Muscle of leg (tissue), 11 donors: Measurements from ENCODE around the gene CARMIL1. TPM values are rescaled to one million over a fixed set of nuclear protein-coding genes. Genes with fewer than 3 reads are reported as not detected.
A peak's percentile ranks its signal among the peaks of the same experiment; 100 is the strongest.

ENCODE experiments used
- DNase-seq: peaks from one replicate; pipeline ENCODE4 v3.0.0; 2013
- H3K27ac ChIP-seq: one replicate; pipeline ENCODE4 v1.5.1; 2013; ENCODE audit warnings: mild to moderate bottlenecking, low read length, control low read depth
- H3K27me3 ChIP-seq: one replicate; pipeline ENCODE4 v1.6.1; 2013; ENCODE audit warnings: low read length; ENCODE audit not compliant: control insufficient read depth, insufficient read depth
- H3K36me3 ChIP-seq: one replicate; pipeline ENCODE4 v1.6.1; 2013; ENCODE audit warnings: low read length; ENCODE audit not compliant: control insufficient read depth, insufficient read depth
- H3K4me1 ChIP-seq: one replicate; pipeline ENCODE4 v1.6.1; 2013; ENCODE audit warnings: low read length; ENCODE audit not compliant: control insufficient read depth, insufficient read depth
- H3K4me3 ChIP-seq: one replicate; pipeline ENCODE4 v1.5.1; 2013; ENCODE audit warnings: low read length, control low read depth
- H3K9me3 ChIP-seq: replicated peaks from 2 replicates; pipeline ENCODE4 v1.6.1; 2013; ENCODE audit warnings: low read depth, low read length; ENCODE audit not compliant: control insufficient read depth
- WGBS: methylation state at CpG from one replicate; pipeline ENCODE4 v1.1.5; 2013; ENCODE audit warnings: missing lambda C conversion rate; ENCODE audit not compliant: insufficient coverage; 5-methylcytosine and 5-hydroxymethylcytosine counted together
- polyA plus RNA-seq, 8 donors: library from polyadenylated mRNA; unstranded; fragments of 120-200 nt; gene quantifications; one replicate each; pipeline versions ENCODE4 v1.2.1 to v1.2.3, GENCODE V29; 2013; ENCODE audit warnings: inconsistent platforms in 1 of 8, low replicate concordance in 1 of 8; ENCODE audit not compliant: insufficient read length in 8 of 8, insufficient read depth in 1 of 8
- total RNA-seq: library from RNA; stranded (reverse); fragments of 120-200 nt; gene quantifications from one replicate; pipeline ENCODE4 v1.2.4, GENCODE V29; 2013

Gene CARMIL1
- total and polyA plus RNA-seq, 9 donors, result 3.1 to 6.4 (median 3.6) TPM

DNA sequence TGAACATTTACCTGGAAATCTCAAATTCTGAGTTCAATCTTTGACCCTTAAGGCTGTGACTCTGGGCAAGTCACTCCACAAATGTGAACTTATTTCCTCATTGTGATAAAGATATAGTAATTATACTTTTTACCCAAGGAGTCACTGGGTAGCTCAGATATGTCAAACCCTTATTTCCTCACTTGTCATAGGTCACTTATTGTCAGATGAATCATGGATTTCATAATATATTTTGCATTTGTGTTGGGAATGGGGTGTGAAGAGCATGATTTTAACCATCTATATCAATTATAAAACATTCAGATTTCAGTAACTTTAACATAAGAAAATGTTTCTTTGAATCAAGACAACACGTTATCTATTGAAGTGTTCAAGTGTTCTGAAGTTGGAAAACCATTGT lies 3.7 kb upstream of the CARMIL1 start:
- Histone ChIP-seq H3K36me3 (no peaks in the 10 kb centered on the region), H3K4me3 (no peak overlapping the region), H3K27ac (no peak overlapping the region), H3K27me3 (peaks cover 11% of the 10 kb centered on the region), H3K9me3 (no peaks in the 10 kb centered on the region), H3K4me1 (peaks cover 16% of the 10 kb centered on the region)
- DNase-seq, result no peak
- WGBS, result no CpG with 5 or more reads among the region's 1 CpG

- peaks cover 11% of the 10 kb centered on the region for H3K27me3 ChIP-seq
- DNase-seq, result no peak
- H3K27ac ChIP-seq, result no peak overlapping the region
- H3K4me3 ChIP-seq, result no peak overlapping the region
- no peaks in the 10 kb centered on the region for H3K36me3 ChIP-seq
- no CpG with 5 or more reads among the region's 1 CpG for WGBS
- no peaks in the 10 kb centered on the region for H3K9me3 ChIP-seq
- H3K4me1 ChIP-seq, result peaks cover 16% of the 10 kb centered on the region
These were observed 1.8 kb upstream of the CARMIL1 start for GRCh38 chr6:25277386-25277785.

DNA sequence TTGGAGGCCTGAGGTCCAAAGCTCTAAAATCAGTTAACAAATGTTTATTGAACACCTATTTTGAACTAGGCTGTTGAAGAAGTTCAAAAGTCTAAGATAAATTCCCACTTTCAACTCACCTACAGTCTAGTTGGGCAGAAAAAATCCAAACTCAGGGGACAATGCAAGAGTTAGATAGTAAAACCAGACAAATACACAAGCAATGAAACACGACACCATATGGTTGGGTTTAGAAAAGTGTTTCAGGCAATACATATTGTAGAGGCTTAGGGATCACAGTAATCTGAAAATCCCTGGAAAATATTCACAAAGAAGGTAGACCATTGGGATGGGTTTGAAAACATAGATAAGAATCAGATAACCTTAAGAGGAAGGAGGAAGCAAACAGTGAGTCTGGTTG lies 1.3 kb upstream of the CARMIL1 start:
- H3K4me3 ChIP-seq, result no peak overlapping the region
- no peak overlapping the region for H3K27ac ChIP-seq
- H3K4me1 ChIP-seq, result peaks cover 16% of the 10 kb centered on the region
- no peak for DNase-seq
- peaks cover 11% of the 10 kb centered on the region for H3K27me3 ChIP-seq
- H3K36me3 ChIP-seq, result no peaks in the 10 kb centered on the region
- no peaks in the 10 kb centered on the region for H3K9me3 ChIP-seq
- WGBS, result 100% methylated on average over 1 of the region's 1 CpG

GRCh38 chr6:25278261-25278913 lies 787 bp upstream of the CARMIL1 start:
- Histone ChIP-seq H3K9me3 (no peaks in the 10 kb centered on the region), H3K4me3 (peak overlapping the region; percentile 64), H3K36me3 (no peaks in the 10 kb centered on the region), H3K27ac (peak overlapping the region; percentile 23), H3K27me3 (peaks cover 11% of the 10 kb centered on the region), H3K4me1 (peaks cover 16% of the 10 kb centered on the region)
- WGBS, result 6% methylated on average over 16 of the region's 16 CpGs
- DNase-seq, result no peak

DNA sequence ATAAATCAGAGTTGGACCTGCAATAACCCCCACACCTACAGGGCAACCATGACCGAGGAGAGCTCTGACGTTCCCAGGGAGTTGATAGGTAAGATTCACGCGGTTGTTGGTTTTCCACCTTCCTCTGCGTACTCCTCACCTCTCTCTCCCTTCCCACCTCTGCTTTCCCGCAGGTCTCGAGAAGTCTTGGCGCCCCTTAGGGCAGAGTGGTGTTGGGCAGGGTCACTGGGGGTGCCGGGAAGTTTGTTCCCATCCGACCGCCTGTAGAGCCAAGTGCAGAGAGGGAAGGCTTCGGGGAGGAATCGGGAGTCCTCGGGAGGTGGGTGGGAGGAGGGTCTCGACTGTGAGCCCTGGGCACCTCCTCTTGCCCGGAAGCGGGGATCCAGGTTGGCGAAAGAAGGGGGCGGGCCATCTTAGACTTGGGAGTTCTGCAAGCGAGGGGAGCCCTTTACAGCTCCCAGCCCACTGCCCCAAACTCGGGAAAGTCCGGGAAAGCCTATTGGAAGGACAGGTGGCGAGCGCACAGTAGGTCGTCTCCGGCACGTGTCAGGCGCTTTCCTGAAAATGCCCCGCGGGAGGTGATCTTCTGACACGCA lies 672 bp downstream of the CARMIL1 start:
- Histone ChIP-seq H3K27me3 (peaks cover 11% of the 10 kb centered on the region), H3K36me3 (no peaks in the 10 kb centered on the region), H3K4me1 (peaks cover 16% of the 10 kb centered on the region), H3K4me3 (peak overlapping the region; percentile 64), H3K27ac (peak overlapping the region; percentile 8), H3K9me3 (no peaks in the 10 kb centered on the region)
- DNase-seq, result no peak
- WGBS, result 3% methylated on average over 15 of the region's 31 CpGs

DNA sequence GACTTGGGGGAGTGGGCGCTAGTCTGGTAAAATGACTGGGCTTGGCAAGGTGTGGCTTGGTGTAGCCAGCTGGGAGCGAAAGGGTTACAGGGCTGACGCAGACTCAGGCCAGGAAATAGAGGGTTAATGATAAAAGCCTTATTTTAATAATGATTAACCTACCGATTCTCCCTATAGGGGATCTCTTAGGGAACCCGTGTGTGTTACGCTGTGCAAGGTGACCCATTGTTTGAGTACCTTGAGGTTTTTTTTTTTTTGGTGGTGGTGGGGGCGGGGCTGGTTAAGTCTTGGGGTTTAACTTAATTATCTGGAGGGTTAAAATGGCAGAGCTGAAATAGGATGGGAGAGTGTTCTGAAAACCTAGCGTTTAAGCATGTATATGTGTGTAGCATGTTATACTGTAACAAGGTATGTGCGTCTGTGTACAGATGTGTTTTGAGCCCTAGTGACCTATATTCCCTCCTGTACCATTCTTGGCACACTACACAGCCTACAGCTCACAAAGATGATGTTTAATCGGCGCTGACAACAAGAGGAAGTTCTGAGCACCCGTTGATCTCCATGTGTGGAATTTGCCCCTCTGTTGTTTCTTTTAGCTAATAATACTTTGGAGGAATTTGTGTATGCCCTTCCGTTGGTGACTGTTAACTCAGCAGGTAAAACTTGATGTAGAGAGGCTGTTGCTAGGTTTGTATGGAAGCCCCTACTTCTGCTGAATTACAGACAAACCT lies 1.3 kb downstream of the CARMIL1 start:
- peak; percentile 54 for DNase-seq
- H3K27ac ChIP-seq, result no peak overlapping the region

DNA sequence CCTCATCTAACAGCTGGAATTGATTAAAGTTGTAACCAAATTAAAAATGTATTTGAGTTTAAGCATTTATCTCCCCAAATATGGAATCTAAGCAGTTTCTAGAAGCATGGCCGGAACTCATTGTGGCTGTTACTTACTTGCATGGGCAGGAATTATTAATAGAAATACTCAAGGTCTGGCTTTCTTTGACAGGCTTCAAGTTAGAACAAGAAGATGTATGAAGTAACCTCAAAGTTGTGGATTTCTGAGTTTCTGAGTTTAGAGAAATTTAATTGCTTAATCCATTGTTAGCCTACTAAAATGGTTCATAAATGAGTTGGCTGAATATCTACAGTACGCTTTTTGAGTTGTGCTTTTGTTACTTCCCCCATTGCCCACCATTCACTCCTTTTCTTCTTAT lies 7.7 kb downstream of the CARMIL1 start:
- Histone ChIP-seq H3K27ac (no peak overlapping the region), H3K4me1 (no peaks in the 10 kb centered on the region), H3K9me3 (no peaks in the 10 kb centered on the region), H3K36me3 (no peaks in the 10 kb centered on the region), H3K27me3 (no peaks in the 10 kb centered on the region), H3K4me3 (no peak overlapping the region)
- no CpG with 5 or more reads among the region's 2 CpGs for WGBS
- no peak for DNase-seq

More for the DNA sequence above, 1.3 kb downstream of the CARMIL1 start:
- H3K4me1 ChIP-seq, result peaks cover 16% of the 10 kb centered on the region
- H3K36me3 ChIP-seq, result no peaks in the 10 kb centered on the region
- peaks cover 9% of the 10 kb centered on the region for H3K27me3 ChIP-seq
- 0% methylated on average over 1 of the region's 13 CpGs for WGBS
- no peaks in the 10 kb centered on the region for H3K9me3 ChIP-seq
- peak overlapping the region; percentile 64 for H3K4me3 ChIP-seq

GRCh38 chr6:25287941-25288340 lies 8.8 kb downstream of the CARMIL1 start:
- Histone ChIP-seq H3K4me1 (no peaks in the 10 kb centered on the region), H3K4me3 (no peak overlapping the region), H3K36me3 (no peaks in the 10 kb centered on the region), H3K27ac (no peak overlapping the region), H3K27me3 (no peaks in the 10 kb centered on the region), H3K9me3 (no peaks in the 10 kb centered on the region)
- 91% methylated on average over 6 of the region's 6 CpGs for WGBS
- DNase-seq, result no peak

- no peak overlapping the region for H3K4me3 ChIP-seq
- no peaks in the 10 kb centered on the region for H3K27me3 ChIP-seq
- DNase-seq, result no peak
- no peaks in the 10 kb centered on the region for H3K36me3 ChIP-seq
- WGBS, result 93% methylated on average over 2 of the region's 2 CpGs
- H3K9me3 ChIP-seq, result no peaks in the 10 kb centered on the region
- no peaks in the 10 kb centered on the region for H3K4me1 ChIP-seq
- H3K27ac ChIP-seq, result no peak overlapping the region
These were observed 9.3 kb downstream of the CARMIL1 start for GRCh38 chr6:25288518-25288917.

- H3K4me1 ChIP-seq, result no peaks in the 10 kb centered on the region
- no peak for DNase-seq
- no peaks in the 10 kb centered on the region for H3K36me3 ChIP-seq
- no peaks in the 10 kb centered on the region for H3K9me3 ChIP-seq
- no peak overlapping the region for H3K4me3 ChIP-seq
- H3K27me3 ChIP-seq, result no peaks in the 10 kb centered on the region
- no peak overlapping the region for H3K27ac ChIP-seq
- WGBS, result 72% methylated on average over 2 of the region's 5 CpGs
These were observed 11.3 kb downstream of the CARMIL1 start for GRCh38 chr6:25290306-25291060.
